Right hindlimb (tissue), 1 donor: ENCODE measurements around the gene GLIPR1L2.

Experiments used
- DNase-seq: peaks from one replicate; pipeline ENCODE4 v3.0.0-alpha.2; 2018

GLIPR1L2 gene

DNA sequence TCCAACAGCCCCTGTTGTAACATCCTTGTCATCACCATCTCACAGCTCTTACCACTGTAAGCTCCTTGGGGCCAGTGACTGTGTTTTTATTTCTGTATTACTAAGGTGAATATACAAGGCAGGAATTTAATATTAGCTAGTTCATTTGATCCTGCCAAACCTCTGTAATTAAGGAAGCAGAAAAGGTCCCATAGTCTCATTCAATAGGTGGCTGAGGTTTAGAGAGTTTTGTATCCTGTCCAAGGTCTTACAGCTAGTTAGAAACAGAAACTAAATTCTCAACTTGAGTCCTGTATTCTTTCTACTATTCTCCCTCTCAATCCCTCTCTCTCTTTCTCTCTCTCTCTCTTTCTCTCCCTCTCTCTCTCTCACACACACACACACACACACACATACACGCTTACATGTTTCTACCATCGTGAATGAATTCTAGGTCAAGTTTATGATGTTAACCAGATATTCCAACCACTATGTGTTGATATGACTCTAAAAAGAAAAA lies 89.1 kb downstream of the GLIPR1L2 start:
- no peak for DNase-seq

DNA sequence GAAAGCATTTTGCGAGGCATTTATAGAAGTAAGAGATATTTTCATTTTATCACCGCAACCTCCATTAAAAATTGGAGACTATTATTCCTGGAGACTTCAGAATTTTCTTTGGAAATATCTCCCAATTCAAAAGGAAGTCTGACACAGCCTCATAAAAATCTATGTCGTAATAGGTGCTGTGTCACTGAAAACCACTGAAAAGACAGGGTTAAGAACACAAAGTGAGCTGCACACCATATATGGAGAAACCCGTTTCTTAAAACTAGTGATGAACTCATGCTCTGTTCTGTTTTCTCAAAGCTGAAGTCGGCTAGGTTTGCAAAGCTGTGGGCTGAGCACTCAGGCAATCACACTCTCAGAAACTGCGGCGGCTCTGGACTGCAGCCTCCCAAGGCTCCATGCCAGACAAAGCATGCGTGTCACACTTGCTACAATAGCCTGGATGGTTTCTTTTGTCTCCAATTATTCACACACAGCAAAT lies 89.6 kb downstream of the GLIPR1L2 start, which contains the start of gene GLIPR1:
TSS of gene GLIPR1 (plus strand) at position 287 of the 481 bp plus-strand sequence. CDS start at position 413, 126 bp downstream.
- DNase-seq: peak; percentile 80

DNA sequence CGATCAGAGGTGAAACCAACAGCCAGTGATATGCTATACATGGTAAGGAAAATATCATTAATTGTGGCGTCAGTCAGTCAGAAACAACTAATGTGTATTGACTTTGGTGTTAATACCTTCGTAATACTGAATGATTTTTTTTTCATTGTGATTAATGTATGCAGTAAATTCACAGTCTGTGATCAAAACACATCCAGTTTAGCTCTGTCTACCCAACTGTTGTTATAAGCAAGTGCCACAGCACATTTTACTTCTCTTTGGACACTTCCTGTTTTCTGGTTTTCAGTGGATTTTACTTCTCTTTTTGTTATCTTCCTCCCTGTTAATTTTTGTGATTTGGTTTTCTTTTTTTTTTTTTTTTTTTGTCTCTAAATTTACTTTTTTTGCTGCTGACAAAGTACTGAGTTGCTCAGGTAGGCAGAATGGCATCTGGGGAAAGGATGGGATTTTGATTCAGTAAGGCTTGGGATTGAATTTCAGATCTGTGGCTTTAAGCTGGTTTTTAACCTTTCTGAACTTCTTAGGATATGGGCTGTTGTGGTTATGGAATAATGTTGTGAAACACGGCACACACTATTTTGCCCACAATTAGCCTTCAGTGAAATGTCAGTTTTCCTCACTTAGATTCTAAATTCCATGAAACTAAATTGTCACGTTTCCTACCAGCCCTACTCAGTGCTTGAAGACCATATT lies 90.3 kb downstream of the GLIPR1L2 start:
- DNase-seq: no peak

DNA sequence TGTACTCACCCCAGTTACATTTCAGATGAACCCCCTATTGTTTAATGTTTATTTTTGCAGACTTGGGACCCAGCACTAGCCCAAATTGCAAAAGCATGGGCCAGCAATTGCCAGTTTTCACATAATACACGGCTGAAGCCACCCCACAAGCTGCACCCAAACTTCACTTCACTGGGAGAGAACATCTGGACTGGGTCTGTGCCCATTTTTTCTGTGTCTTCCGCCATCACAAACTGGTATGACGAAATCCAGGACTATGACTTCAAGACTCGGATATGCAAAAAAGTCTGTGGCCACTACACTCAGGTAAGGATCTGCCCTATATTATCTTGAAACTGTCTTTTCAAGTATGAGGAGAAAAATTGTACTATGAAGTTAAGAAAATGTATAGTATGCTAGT lies 90.9 kb downstream of the GLIPR1L2 start:
- no peak for DNase-seq
